ENCODE measurements around the gene SLC22A23.

Gene SLC22A23, protein sequence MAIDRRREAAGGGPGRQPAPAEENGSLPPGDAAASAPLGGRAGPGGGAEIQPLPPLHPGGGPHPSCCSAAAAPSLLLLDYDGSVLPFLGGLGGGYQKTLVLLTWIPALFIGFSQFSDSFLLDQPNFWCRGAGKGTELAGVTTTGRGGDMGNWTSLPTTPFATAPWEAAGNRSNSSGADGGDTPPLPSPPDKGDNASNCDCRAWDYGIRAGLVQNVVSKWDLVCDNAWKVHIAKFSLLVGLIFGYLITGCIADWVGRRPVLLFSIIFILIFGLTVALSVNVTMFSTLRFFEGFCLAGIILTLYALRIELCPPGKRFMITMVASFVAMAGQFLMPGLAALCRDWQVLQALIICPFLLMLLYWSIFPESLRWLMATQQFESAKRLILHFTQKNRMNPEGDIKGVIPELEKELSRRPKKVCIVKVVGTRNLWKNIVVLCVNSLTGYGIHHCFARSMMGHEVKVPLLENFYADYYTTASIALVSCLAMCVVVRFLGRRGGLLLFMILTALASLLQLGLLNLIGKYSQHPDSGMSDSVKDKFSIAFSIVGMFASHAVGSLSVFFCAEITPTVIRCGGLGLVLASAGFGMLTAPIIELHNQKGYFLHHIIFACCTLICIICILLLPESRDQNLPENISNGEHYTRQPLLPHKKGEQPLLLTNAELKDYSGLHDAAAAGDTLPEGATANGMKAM

DNA sequence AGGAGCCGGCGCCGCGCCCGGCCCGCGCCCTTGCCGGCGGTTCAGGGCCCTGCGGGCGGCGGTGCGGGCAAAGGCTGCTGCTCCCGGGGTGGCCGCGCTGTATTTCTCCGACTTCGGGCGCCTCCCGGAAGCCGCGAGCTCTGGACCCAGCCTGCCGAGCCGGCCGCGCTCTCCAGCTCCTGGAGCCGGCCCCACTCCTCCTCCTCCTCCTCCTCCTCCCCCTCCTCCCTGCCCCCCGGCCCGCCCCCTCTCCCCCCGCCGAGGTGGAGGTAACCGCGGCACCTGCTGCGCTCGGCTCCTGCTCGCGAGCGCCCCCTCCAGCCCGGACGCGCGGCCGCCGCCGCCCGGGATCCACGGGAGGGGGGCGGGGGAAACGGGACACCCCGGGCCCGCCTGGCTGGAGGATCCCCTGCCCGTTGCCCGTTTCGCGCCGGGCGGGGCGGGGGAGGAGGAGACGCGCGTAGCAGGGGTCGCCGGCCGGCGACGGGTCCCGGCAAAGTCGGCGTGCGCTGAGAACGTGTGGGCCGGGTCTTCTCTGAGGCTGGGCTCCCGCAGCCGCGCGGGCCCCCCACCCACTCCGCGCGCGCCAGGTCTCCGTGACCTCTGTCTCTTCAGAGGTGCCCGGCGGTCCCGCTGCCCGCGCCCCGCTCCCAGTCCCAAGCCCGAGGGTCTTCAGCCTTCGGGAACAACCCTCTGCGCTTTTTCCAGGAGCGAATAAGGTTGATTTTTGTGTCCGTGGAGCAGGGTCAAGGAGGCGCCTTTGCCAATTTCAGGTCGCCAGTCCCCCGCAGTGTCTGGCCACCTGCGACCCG, at the start of gene SLC22A23:
Gene SLC22A23, minus strand, starts transcription at position 153 of the 812 bp plus-strand sequence. CDS start 491 bp downstream, outside the sequence.
- DNase-seq (ENCODE audit: low read depth), result peak; percentile 24
- TF ChIP-seq, protein P1, sequence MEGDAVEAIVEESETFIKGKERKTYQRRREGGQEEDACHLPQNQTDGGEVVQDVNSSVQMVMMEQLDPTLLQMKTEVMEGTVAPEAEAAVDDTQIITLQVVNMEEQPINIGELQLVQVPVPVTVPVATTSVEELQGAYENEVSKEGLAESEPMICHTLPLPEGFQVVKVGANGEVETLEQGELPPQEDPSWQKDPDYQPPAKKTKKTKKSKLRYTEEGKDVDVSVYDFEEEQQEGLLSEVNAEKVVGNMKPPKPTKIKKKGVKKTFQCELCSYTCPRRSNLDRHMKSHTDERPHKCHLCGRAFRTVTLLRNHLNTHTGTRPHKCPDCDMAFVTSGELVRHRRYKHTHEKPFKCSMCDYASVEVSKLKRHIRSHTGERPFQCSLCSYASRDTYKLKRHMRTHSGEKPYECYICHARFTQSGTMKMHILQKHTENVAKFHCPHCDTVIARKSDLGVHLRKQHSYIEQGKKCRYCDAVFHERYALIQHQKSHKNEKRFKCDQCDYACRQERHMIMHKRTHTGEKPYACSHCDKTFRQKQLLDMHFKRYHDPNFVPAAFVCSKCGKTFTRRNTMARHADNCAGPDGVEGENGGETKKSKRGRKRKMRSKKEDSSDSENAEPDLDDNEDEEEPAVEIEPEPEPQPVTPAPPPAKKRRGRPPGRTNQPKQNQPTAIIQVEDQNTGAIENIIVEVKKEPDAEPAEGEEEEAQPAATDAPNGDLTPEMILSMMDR (conservative IDR thresholded peaks at IDR 0.05; ENCODE audit: low read length), result peak; percentile 13
- H3K4me3 ChIP-seq (ENCODE audit: low read length), result peak within 1 kb of the TSS; percentile 76

DNA sequence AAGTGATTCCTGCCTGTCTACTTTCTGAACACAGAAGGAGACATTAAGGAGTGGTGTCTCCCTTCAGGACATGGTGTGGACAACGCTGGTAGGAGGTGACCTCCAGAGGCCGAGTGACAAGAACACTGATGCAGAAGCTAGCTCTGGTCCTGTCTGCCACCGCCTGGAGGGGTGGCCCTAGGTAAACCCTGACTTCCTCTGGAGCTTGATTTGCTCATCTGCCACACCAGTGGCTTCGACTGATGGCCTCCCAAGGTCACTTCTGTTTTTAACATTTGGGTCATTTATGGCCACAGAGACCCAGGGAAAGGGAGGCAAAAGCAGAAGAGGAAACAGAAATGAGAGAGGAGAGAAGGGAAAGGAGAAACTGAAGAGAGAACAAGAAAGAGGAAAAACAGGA, 49.4 kb upstream of the SLC22A23 start:
- DNase-seq (ENCODE audit: low read depth), result no peak

DNA sequence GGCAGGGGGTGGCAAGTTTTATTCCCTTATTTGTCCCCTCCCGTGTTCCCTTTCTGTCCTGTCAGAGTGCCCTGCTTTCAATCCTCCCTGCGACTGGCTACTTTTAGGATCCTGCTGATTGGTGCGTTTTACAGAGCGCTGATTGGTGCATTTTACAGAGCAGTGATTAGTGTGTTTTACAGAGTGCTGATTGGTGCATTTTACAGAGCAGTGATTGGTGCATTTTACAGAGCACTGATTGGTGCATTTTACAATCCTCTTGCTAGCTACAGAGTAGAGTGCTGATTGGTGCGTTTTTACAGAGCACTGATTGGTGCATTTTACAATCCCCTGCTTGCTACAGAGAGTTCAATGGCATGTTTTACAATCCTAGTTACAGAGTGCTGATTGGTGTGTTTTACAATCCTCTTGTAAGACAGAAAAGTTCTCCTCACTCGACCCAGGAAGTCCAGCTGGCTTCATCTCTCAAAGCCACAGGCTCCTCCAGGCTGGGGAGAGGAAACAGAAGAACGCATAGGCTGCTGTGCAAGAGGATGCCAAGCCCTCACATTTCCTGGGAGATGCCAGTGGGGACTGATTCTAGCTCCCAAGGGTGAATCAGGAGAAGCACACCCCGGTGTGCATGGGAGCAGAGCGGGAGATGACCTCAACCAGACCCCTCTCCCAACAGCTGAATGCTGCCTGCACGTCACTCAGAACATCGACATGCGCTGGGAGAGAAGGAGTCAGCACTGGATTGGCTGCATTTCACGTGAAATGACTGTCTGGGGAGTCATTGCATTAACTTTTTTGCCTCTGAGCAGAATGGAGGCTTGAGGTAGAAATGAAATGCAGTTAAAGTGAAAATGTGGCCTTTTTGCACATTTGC, 48.3 kb upstream of the SLC22A23 start:
- no peak for DNase-seq (ENCODE audit: low read depth)
- TF ChIP-seq, protein P1 (conservative IDR thresholded peaks at IDR 0.05; ENCODE audit: low read length), result no peak

More for the DNA sequence above, 49.4 kb upstream of the SLC22A23 start:
- TF ChIP-seq, protein P1 (conservative IDR thresholded peaks at IDR 0.05; ENCODE audit: low read length), result no peak
- no peak overlapping the region for H3K4me3 ChIP-seq (ENCODE audit: low read length)

DNA sequence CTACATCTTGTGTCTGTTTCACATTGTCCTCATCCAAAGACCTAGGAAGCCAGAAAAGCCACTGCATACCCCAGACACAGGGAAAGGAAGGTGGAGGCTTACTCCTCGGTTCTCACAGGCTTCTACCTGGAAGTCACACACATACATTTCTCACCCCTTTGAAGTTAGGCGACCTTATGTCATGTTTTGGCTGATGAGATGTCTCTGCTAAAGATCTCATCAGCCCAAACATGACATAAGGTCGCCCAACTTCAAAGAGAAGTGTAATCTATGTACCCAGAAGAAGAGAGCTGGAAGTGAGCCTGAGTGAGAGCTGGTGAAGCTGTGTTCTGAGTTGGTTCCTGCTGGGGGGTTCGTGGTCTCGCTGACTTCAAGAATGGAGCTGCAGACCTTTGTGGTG, 47.5 kb upstream of the SLC22A23 start:
- DNase-seq (ENCODE audit: low read depth), result no peak
- TF ChIP-seq, protein P1 (conservative IDR thresholded peaks at IDR 0.05; ENCODE audit: low read length), result no peak
- H3K4me3 ChIP-seq (ENCODE audit: low read length), result no peak overlapping the region

More for the DNA sequence above, 48.3 kb upstream of the SLC22A23 start:
- no peak overlapping the region for H3K4me3 ChIP-seq (ENCODE audit: low read length)

DNA sequence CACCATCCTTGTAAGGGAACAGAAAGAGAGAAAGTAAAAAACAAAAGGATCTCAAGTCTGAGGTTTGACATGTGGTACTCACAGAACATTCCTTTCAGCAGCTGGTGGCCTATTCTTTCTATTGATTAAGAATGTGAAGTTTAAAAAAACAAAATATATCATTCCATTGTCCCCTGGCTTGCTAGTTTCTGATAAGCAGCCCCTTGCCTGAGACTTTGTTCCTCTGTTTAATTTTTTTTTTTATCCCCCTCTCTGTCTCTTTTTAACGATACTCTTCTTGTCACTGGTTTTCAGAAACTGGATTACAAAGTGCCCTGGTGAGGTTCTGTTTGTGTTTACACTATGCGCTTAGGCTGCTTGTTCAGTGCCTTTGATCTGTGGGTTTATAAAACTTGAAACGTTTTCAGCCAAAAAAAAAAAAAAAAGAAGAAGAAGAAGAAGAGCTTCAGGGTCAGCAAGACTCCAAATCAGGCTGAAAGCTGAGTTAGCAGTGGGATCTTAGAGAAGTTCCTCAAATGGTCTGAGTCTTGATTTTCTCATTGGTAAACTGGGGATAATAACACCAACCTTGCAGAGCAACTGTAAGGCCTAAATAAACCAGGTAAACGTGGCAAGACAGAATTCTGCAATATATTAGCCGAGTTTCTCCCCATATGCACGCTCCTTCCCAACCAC, 45.1 kb upstream of the SLC22A23 start:
- H3K4me3 ChIP-seq (ENCODE audit: low read length), result no peak overlapping the region
- no peak for DNase-seq (ENCODE audit: low read depth)
- TF ChIP-seq, protein P1 (conservative IDR thresholded peaks at IDR 0.05; ENCODE audit: low read length), result no peak
